MCF 10A (cell line): Measurements from ENCODE around the gene PTS. TPM values are rescaled to one million over a fixed set of nuclear protein-coding genes. Genes with fewer than 3 reads are reported as not detected.
A peak's percentile ranks its signal among the peaks of the same experiment; 100 is the strongest.

Experiments
- BruUV-seq: library from RNA; stranded (reverse); fragments of 400-500 nt; replicated peaks from 2 replicates; lab custom pipeline; 2021; lab: Mats Ljungman, UMichigan
- CTCF ChIA-PET: fragments of 300-600 bp; sonication (Branson Sonifier 250); formaldehyde crosslinking; extraction: SDS; loops from one replicate; lab custom pipeline; 2021; ENCODE audit warnings: antibody characterized with exemption, inconsistent platforms; lab: Yijun Ruan, JAX
- POLR2A ChIA-PET: fragments of 300-600, 350-650 bp; sonication (Branson Sonifier 250); formaldehyde crosslinking; extraction: SDS; loops from one replicate; lab custom pipeline; 2020; ENCODE audit warnings: antibody characterized with exemption, inconsistent platforms; lab: Yijun Ruan, JAX
- DNase-seq: peaks from one replicate; pipeline ENCODE4 v3.0.0-alpha.2; 2018; ENCODE audit not compliant: unreplicated experiment
- H3K27ac Mint-ChIP-seq: one replicate; pipeline ENCODE4 v1.8.0; 2022; ENCODE audit warnings: mild to moderate bottlenecking, low read depth, mixed read lengths; ENCODE audit not compliant: unreplicated experiment
- H3K27me3 Mint-ChIP-seq: one replicate; pipeline ENCODE4 v1.8.0; 2022; ENCODE audit warnings: mixed read lengths; ENCODE audit not compliant: insufficient read depth, unreplicated experiment
- H3K36me3 Mint-ChIP-seq: one replicate; pipeline ENCODE4 v1.8.0; 2022; ENCODE audit warnings: mild to moderate bottlenecking, moderate library complexity, mixed read lengths; ENCODE audit not compliant: insufficient read depth, unreplicated experiment
- H3K4me1 Mint-ChIP-seq: one replicate; pipeline ENCODE4 v1.8.0; 2022; ENCODE audit warnings: mixed read lengths; ENCODE audit not compliant: insufficient read depth, unreplicated experiment
- H3K4me3 Mint-ChIP-seq: one replicate; pipeline ENCODE4 v1.8.0; 2022; ENCODE audit warnings: mild to moderate bottlenecking, moderate library complexity, mixed read lengths; ENCODE audit not compliant: unreplicated experiment
- H3K9me3 Mint-ChIP-seq: one replicate; pipeline ENCODE4 v1.8.0; 2022; ENCODE audit warnings: mixed read lengths; ENCODE audit not compliant: unreplicated experiment
- CTCF ChIP-seq: fragments of 200-600 bp; IDR thresholded peaks from one replicate; pipeline ENCODE4 v1.8.0; 2022; ENCODE audit warnings: antibody characterized with exemption, mild to moderate bottlenecking; ENCODE audit not compliant: unreplicated experiment
- intact Hi-C: fragments of 100-400 bp; cut with micrococcal nuclease; formaldehyde crosslinking; loops from 2 replicates; pipeline ENCODE4 v1.14.1; 2022
- total RNA-seq: library from RNA; stranded (reverse); gene quantifications from 2 replicates; pipeline ENCODE4 v1.2.3, GENCODE V29; 2022

Gene PTS
- total RNA-seq, 1 experiment from 2014 or later, result 68.3 TPM

- POLR2A ChIA-PET, result interaction anchor here (1.0 to 1.1 kb wide), 2 partner anchors 13 to 29 kb away, joined by 4 to 5 read pairs; partner anchors contain the start of gene PTS
- peak; percentile 76 for DNase-seq
- no peaks in the 10 kb centered on the region for H3K9me3 Mint-ChIP-seq
- CTCF ChIA-PET, result interaction anchor here (0.7 to 1.1 kb wide), 5 partner anchors 9 to 764 kb away, joined by 3 to 7 read pairs (median 3); no protein-coding TSS in a partner anchor
- H3K36me3 Mint-ChIP-seq, result no peaks in the 10 kb centered on the region
- TF ChIP-seq CTCF, result no peak
- H3K27ac Mint-ChIP-seq, result no peak overlapping the region
- H3K4me1 Mint-ChIP-seq, result peaks cover 2% of the 10 kb centered on the region
- H3K4me3 Mint-ChIP-seq, result no peak overlapping the region
- H3K27me3 Mint-ChIP-seq, result no peaks in the 10 kb centered on the region
- no TSS peak for BruUV-seq
- intact Hi-C loops, result no loop called here
These were observed 29.0 kb downstream of the PTS start for GRCh38 chr11:112255067-112255720.

DNA sequence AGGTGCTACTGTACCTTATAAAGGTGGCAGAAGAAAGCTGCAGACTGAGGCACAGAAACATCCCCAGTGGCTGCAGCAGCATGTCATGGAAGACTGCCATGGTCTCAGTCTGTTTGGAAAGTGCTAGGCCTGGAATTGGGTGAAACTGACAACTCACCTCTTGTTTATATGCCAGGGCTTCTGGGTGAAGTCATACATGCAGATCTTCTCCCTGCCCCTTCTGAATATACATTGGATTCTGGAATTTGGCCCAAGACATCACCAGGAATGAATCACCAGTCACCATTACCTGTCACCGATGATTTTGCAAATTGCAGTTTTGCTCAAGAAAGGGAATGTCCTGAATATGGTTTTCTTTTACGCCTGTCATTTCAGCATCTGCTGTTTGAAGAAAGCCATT is 34.3 kb downstream of the PTS start, which contains the start of gene PLET1:
TSS of gene PLET1 (minus strand) at position 371 of the 400 bp plus-strand sequence. CDS start at position 100, 271 bp downstream.
- H3K27ac Mint-ChIP-seq, result peak within 1 kb of the TSS; percentile 6
- no peaks in the 10 kb centered on the region for H3K27me3 Mint-ChIP-seq
- H3K36me3 Mint-ChIP-seq, result no peaks in the 10 kb centered on the region
- TF ChIP-seq CTCF, result no peak
- BruUV-seq, result no TSS peak
- peak; percentile 58 for DNase-seq
- H3K9me3 Mint-ChIP-seq, result no peaks in the 10 kb centered on the region
- POLR2A ChIA-PET, result interaction anchor here (0.7 to 0.9 kb wide), 4 partner anchors 34 to 333 kb away, joined by 3 to 6 read pairs (median 4); partner anchors contain the start of genes PTS, SDHD and TIMM8B
- intact Hi-C loops, result no loop called here
- H3K4me1 Mint-ChIP-seq, result peaks cover 10% of the 10 kb centered on the region
- H3K4me3 Mint-ChIP-seq, result no peak within 1 kb of the TSS
- CTCF ChIA-PET, result no interaction called here

DNA sequence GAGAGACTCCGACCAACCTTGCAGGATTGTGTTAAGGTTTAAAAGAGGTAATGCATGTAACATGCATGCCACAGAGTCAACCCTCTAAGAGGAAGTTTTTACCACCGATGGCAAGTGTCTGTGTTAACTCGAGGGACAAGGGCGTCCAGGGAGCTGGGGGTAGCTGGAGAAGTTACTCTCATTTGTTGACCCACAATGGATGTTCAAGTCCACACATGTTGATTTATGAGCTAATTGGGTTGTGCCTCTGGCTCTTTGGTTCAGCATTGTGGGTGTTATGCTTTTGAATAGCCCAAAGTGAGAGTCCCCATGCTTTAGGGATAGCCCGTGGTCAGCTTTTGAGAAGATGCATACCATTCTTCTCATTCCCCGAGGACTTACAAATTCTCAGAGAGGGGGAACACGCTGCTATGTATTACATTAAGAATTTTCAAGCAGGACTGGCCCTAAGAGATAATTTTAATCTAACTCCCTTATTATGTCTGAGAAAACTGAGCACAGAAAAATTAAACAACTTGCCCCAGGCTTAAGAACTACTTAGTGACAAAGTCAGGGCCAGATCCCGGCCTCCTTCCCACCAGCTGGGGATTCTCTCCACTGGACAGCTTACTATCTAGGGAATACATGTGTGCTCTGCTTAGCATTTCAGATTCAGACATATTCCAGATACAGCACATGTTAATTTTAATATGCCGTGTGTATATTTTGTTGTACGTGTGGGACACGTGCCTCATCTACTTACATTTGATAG is 39.6 kb downstream of the PTS start:
- intact Hi-C loops, result no loop called here
- Mint-ChIP-seq H3K4me3 (no peak overlapping the region), H3K27ac (no peak overlapping the region), H3K36me3 (no peaks in the 10 kb centered on the region), H3K4me1 (peaks cover 7% of the 10 kb centered on the region), H3K27me3 (peaks cover 13% of the 10 kb centered on the region), H3K9me3 (no peaks in the 10 kb centered on the region)
- DNase-seq, result no peak
- ChIA-PET POLR2A (interaction anchor here (0.7 kb wide), 1 partner anchor 14 kb away, joined by 3 read pairs; no protein-coding TSS in a partner anchor), CTCF (interaction anchor here (0.6 to 3.4 kb wide), 5 partner anchors 14 to 408 kb away, joined by 3 to 17 read pairs (median 4); no protein-coding TSS in a partner anchor)
- no peak for TF ChIP-seq CTCF
- no TSS peak for BruUV-seq

DNA sequence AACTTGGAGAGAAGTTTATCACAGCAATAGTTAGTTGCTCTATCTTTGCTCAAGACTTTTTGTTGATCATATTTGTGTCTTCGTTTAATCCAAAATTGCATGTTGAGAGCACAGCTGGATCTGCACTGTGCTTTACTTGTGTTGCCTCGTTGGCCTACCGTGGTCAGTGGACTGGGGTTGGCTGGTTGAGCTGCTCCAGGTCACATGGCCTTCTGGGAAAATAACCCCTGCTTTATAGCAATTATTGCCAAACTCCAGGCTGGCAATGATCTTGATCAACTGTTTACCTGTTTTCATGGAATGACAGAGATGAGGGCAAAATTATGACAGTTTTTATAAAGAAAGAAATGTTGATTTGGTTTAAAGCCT is 40.2 kb downstream of the PTS start:
- no peak overlapping the region for H3K27ac Mint-ChIP-seq
- DNase-seq, result no peak
- H3K9me3 Mint-ChIP-seq, result no peaks in the 10 kb centered on the region
- peaks cover 5% of the 10 kb centered on the region for H3K4me1 Mint-ChIP-seq
- H3K4me3 Mint-ChIP-seq, result no peak overlapping the region
- H3K36me3 Mint-ChIP-seq, result no peaks in the 10 kb centered on the region
- ChIA-PET POLR2A (interaction anchor here (0.6 to 0.7 kb wide), 2 partner anchors 13 to 39 kb away, joined by 3 read pairs; no protein-coding TSS in a partner anchor), CTCF (interaction anchor here (0.6 to 3.4 kb wide), 3 partner anchors 14 to 152 kb away, joined by 3 to 17 read pairs (median 5); no protein-coding TSS in a partner anchor)
- intact Hi-C loops, result no loop called here
- BruUV-seq, result no TSS peak
- peaks cover 13% of the 10 kb centered on the region for H3K27me3 Mint-ChIP-seq
- TF ChIP-seq CTCF, result no peak
